Measurements from ENCODE around the gene MRPS16.

MRPS16 gene

DNA sequence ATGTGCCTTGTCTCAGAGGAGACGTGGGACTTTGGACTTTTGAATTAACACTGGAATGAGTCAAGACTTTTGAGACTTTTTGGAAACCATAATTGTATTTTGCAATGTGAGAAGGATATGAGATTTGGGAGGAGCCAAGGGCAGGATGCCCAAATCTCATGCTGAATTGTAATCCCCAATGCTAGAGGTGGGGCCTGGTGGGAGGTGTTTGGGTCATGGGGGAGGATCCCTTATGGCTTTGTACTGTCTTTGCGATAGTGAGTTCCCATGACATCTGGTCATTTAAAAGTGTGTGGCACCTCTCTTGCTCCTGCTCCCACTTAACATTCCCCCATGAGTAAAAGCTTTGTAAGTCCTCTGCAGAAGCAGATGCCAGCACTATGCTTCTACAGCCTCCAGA, 44.6 kb downstream of the MRPS16 start:
- no peak overlapping the region for H4K91ac ChIP-seq (ENCODE audit: low read length)
- H3K9me3 ChIP-seq (ENCODE audit: control insufficient read depth, low read length), result no peaks in the 10 kb centered on the region
- H3K23ac ChIP-seq (ENCODE audit: low read length in 2 of 2), result no peak overlapping the region
- H3K79me1 ChIP-seq (replicated peaks; ENCODE audit: low read length, poor library complexity, severe bottlenecking), result peaks cover 4% of the 10 kb centered on the region
- H3K27ac ChIP-seq (ENCODE audit: low read length, poor library complexity, severe bottlenecking), result no peak overlapping the region
- H3K4me3 ChIP-seq (ENCODE audit: insufficient read depth in 1 of 2, low read depth in 1 of 2, low read length in 2 of 2), result no peak overlapping the region
- no peak overlapping the region for H2BK5ac ChIP-seq (ENCODE audit: low read depth, low read length, poor library complexity, severe bottlenecking)
- DNase-seq, result no peak
- H3K9ac ChIP-seq (ENCODE audit: low read length), result peak overlapping the region; percentile 32
- no peak overlapping the region for H2BK120ac ChIP-seq (ENCODE audit: low read depth, low read length)
- 98% methylated on average over 2 of the region's 2 CpGs for WGBS
- H3K4me2 ChIP-seq (ENCODE audit: low read length, poor library complexity, severe bottlenecking), result no peak overlapping the region
- H4K8ac ChIP-seq (ENCODE audit: low read length), result no peak overlapping the region
- no peak overlapping the region for H2BK15ac ChIP-seq (ENCODE audit: low read depth, poor library complexity, severe bottlenecking)
- H2AFZ ChIP-seq (ENCODE audit: low read depth, low read length), result no peak overlapping the region
- no peak overlapping the region for H2BK12ac ChIP-seq (ENCODE audit: low read length in 2 of 2)
- H3K4me1 ChIP-seq (ENCODE audit: control insufficient read depth, insufficient read depth, low read depth, low read length), result peaks cover 1% of the 10 kb centered on the region
- peaks cover 15 to 17% of the 10 kb centered on the region in 2 experiments for H3K36me3 ChIP-seq (ENCODE audit: control insufficient read depth in 1 of 2, insufficient read depth in 2 of 2, low read depth in 1 of 2, low read length in 2 of 2)
- no peaks in the 10 kb centered on the region for H3K27me3 ChIP-seq (ENCODE audit: control insufficient read depth in 1 of 2, insufficient read depth in 1 of 2, low read length in 2 of 2)
- H3K14ac ChIP-seq (ENCODE audit: low read length in 2 of 2), result no peak overlapping the region
- H2AK5ac ChIP-seq (ENCODE audit: low read length, severe bottlenecking), result no peak overlapping the region
- no peak overlapping the region for H3K4ac ChIP-seq (ENCODE audit: low read depth in 1 of 2, low read length in 2 of 2)
- no peak overlapping the region for H3K18ac ChIP-seq (ENCODE audit: low read depth in 1 of 2, low read length in 2 of 2)

DNA sequence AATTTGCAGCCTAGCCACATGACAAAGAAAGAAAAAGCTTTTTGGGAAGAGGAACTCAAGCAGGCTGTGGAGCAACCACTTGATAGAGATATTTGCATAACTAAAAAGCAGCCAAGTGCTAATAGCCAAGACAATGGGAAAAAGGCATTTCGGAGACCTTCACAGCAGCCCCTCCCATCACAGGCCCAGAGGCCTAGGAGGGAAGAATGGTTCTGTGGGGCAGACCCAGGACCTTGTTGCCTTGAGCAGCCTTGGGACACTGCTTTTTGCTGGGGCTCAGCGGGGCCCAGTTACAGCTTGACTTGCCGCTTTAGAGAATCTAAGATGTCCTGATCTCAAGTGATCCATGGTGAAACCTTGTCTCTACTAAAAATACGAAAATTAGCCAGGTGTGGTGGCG, 46.1 kb downstream of the MRPS16 start:
- Histone ChIP-seq H2BK15ac (ENCODE audit: low read depth, poor library complexity, severe bottlenecking) (no peak overlapping the region), H3K9ac (ENCODE audit: low read length) (no peak overlapping the region), H3K23ac (ENCODE audit: low read length in 2 of 2) (no peak overlapping the region), H3K36me3 (ENCODE audit: control insufficient read depth in 1 of 2, insufficient read depth in 2 of 2, low read depth in 1 of 2, low read length in 2 of 2) (peaks cover 15 to 16% of the 10 kb centered on the region in 2 experiments), H2BK120ac (ENCODE audit: low read depth, low read length) (no peak overlapping the region), H3K18ac (ENCODE audit: low read depth in 1 of 2, low read length in 2 of 2) (no peak overlapping the region), H2BK12ac (ENCODE audit: low read length in 2 of 2) (no peak overlapping the region), H4K8ac (ENCODE audit: low read length) (no peak overlapping the region), H3K79me1 (replicated peaks; ENCODE audit: low read length, poor library complexity, severe bottlenecking) (peaks cover 4% of the 10 kb centered on the region), H3K4ac (ENCODE audit: low read depth in 1 of 2, low read length in 2 of 2) (no peak overlapping the region), H3K4me2 (ENCODE audit: low read length, poor library complexity, severe bottlenecking) (no peak overlapping the region), H2AK5ac (ENCODE audit: low read length, severe bottlenecking) (no peak overlapping the region), H4K91ac (ENCODE audit: low read length) (no peak overlapping the region), H3K9me3 (ENCODE audit: control insufficient read depth, low read length) (no peaks in the 10 kb centered on the region), H3K4me1 (ENCODE audit: control insufficient read depth, insufficient read depth, low read depth, low read length) (no peaks in the 10 kb centered on the region), H3K4me3 (ENCODE audit: insufficient read depth in 1 of 2, low read depth in 1 of 2, low read length in 2 of 2) (no peak overlapping the region), H3K14ac (ENCODE audit: low read length in 2 of 2) (no peak overlapping the region), H2BK5ac (ENCODE audit: low read depth, low read length, poor library complexity, severe bottlenecking) (no peak overlapping the region), H3K27me3 (ENCODE audit: control insufficient read depth in 1 of 2, insufficient read depth in 1 of 2, low read length in 2 of 2) (no peaks in the 10 kb centered on the region), H3K27ac (ENCODE audit: low read length, poor library complexity, severe bottlenecking) (no peak overlapping the region), H2AFZ (ENCODE audit: low read depth, low read length) (no peak overlapping the region)
- DNase-seq, result no peak
- WGBS, result 98% methylated on average over 5 of the region's 5 CpGs

DNA sequence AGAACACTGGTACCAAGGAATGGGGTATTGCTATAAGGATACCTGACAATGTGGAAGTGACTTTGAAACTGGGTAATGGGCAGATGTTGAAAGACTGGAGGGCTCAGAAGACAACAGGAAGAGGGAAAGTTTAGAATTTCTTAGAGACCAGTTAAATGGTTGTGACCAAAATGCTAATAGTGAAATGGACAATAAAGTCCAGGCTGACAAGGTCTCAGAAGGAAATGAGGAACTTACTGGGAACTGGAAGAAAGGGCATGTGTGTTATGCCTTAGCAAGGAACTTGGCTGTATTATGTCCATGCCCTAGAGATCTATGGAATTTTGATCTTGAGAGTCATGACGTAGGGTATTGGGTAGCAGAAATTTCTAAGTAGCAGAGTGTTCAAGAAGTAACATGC, 46.6 kb downstream of the MRPS16 start:
- Histone ChIP-seq H2BK5ac (ENCODE audit: low read depth, low read length, poor library complexity, severe bottlenecking) (no peak overlapping the region), H3K23ac (ENCODE audit: low read length in 2 of 2) (no peak overlapping the region), H3K79me1 (replicated peaks; ENCODE audit: low read length, poor library complexity, severe bottlenecking) (peaks cover 2% of the 10 kb centered on the region), H3K4me3 (ENCODE audit: insufficient read depth in 1 of 2, low read depth in 1 of 2, low read length in 2 of 2) (no peak overlapping the region), H3K36me3 (ENCODE audit: control insufficient read depth in 1 of 2, insufficient read depth in 2 of 2, low read depth in 1 of 2, low read length in 2 of 2) (peaks cover 15 to 19% of the 10 kb centered on the region in 2 experiments), H3K18ac (ENCODE audit: low read depth in 1 of 2, low read length in 2 of 2) (no peak overlapping the region), H3K14ac (ENCODE audit: low read length in 2 of 2) (no peak overlapping the region), H2BK120ac (ENCODE audit: low read depth, low read length) (no peak overlapping the region), H4K8ac (ENCODE audit: low read length) (no peak overlapping the region), H3K4me2 (ENCODE audit: low read length, poor library complexity, severe bottlenecking) (no peak overlapping the region), H3K27me3 (ENCODE audit: control insufficient read depth in 1 of 2, insufficient read depth in 1 of 2, low read length in 2 of 2) (no peaks in the 10 kb centered on the region), H3K4me1 (ENCODE audit: control insufficient read depth, insufficient read depth, low read depth, low read length) (no peaks in the 10 kb centered on the region), H4K91ac (ENCODE audit: low read length) (no peak overlapping the region), H3K27ac (ENCODE audit: low read length, poor library complexity, severe bottlenecking) (no peak overlapping the region), H2AFZ (ENCODE audit: low read depth, low read length) (no peak overlapping the region), H2BK15ac (ENCODE audit: low read depth, poor library complexity, severe bottlenecking) (no peak overlapping the region), H3K9me3 (ENCODE audit: control insufficient read depth, low read length) (no peaks in the 10 kb centered on the region), H3K4ac (ENCODE audit: low read depth in 1 of 2, low read length in 2 of 2) (no peak overlapping the region), H2BK12ac (ENCODE audit: low read length in 2 of 2) (no peak overlapping the region), H3K9ac (ENCODE audit: low read length) (no peak overlapping the region), H2AK5ac (ENCODE audit: low read length, severe bottlenecking) (no peak overlapping the region)
- DNase-seq, result no peak
- 96% methylated on average over 1 of the region's 1 CpG for WGBS

DNA sequence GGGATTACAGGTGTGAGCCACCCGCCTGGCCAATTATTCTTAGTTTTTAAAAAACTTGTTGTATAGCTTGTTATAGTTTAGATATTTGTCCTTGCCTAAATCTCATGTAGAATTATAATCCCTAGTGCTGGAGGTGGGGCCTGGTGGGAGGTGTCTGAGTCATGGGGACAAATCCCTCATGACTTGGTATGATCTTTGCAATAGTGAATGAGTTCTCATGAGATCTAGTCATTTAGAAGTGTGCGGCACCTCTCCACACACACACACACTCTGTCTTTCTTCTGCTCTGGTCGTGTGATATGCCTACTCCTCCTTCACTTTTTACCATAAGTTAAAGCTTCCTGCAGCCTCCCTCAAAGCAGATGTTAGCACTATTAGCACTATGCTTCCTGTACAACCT, 47.4 kb downstream of the MRPS16 start:
- H3K4me3 ChIP-seq (ENCODE audit: insufficient read depth in 1 of 2, low read depth in 1 of 2, low read length in 2 of 2), result no peak overlapping the region
- H2BK15ac ChIP-seq (ENCODE audit: low read depth, poor library complexity, severe bottlenecking), result no peak overlapping the region

More for the DNA sequence above, 47.4 kb downstream of the MRPS16 start:
- no peak overlapping the region for H2AK5ac ChIP-seq (ENCODE audit: low read length, severe bottlenecking)
- no peak overlapping the region for H3K14ac ChIP-seq (ENCODE audit: low read length in 2 of 2)
- H2BK12ac ChIP-seq (ENCODE audit: low read length in 2 of 2), result no peak overlapping the region
- H4K8ac ChIP-seq (ENCODE audit: low read length), result no peak overlapping the region
- WGBS, result 91% methylated on average over 2 of the region's 3 CpGs
- no peak for DNase-seq
- no peak overlapping the region for H3K9ac ChIP-seq (ENCODE audit: low read length)
- H2BK5ac ChIP-seq (ENCODE audit: low read depth, low read length, poor library complexity, severe bottlenecking), result no peak overlapping the region
- no peaks in the 10 kb centered on the region for H3K4me1 ChIP-seq (ENCODE audit: control insufficient read depth, insufficient read depth, low read depth, low read length)
- H3K79me1 ChIP-seq (replicated peaks; ENCODE audit: low read length, poor library complexity, severe bottlenecking), result peaks cover 2% of the 10 kb centered on the region
- no peak overlapping the region for H2AFZ ChIP-seq (ENCODE audit: low read depth, low read length)
- H3K27ac ChIP-seq (ENCODE audit: low read length, poor library complexity, severe bottlenecking), result no peak overlapping the region
- no peak overlapping the region for H3K23ac ChIP-seq (ENCODE audit: low read length in 2 of 2)
- H4K91ac ChIP-seq (ENCODE audit: low read length), result no peak overlapping the region
- no peak overlapping the region for H2BK120ac ChIP-seq (ENCODE audit: low read depth, low read length)
- H3K4me2 ChIP-seq (ENCODE audit: low read length, poor library complexity, severe bottlenecking), result no peak overlapping the region
- no peaks in the 10 kb centered on the region for H3K9me3 ChIP-seq (ENCODE audit: control insufficient read depth, low read length)
- no peak overlapping the region for H3K18ac ChIP-seq (ENCODE audit: low read depth in 1 of 2, low read length in 2 of 2)
- H3K27me3 ChIP-seq (ENCODE audit: control insufficient read depth in 1 of 2, insufficient read depth in 1 of 2, low read length in 2 of 2), result no peaks in the 10 kb centered on the region
- peaks cover 15 to 23% of the 10 kb centered on the region in 2 experiments for H3K36me3 ChIP-seq (ENCODE audit: control insufficient read depth in 1 of 2, insufficient read depth in 2 of 2, low read depth in 1 of 2, low read length in 2 of 2)
- no peak overlapping the region for H3K4ac ChIP-seq (ENCODE audit: low read depth in 1 of 2, low read length in 2 of 2)

Data from mesenchymal stem cell (in vitro differentiated cells and primary cell).